Stomach (tissue), 9 donors: Measurements from ENCODE around the gene MED15. TPM values are rescaled to one million over a fixed set of nuclear protein-coding genes. Genes with fewer than 3 reads are reported as not detected.

Source experiments
- DNase-seq, 2 donors: peaks; one replicate each; pipeline versions ENCODE4 v3.0.0 to v3.0.0-alpha.2; 2013 to 2019
- H3K27ac ChIP-seq, 5 donors: fragments of 200-600 bp in 4 of 5; sonication (generic) in 4 of 5; one replicate each; pipeline ENCODE4 v1.5.1; 2013 to 2019; ENCODE audit warnings: mild to moderate bottlenecking in 1 of 5, moderate library complexity in 1 of 5
- H3K27me3 ChIP-seq, 3 donors: fragments of 200-600 bp; sonication (generic); one replicate each; pipeline ENCODE4 v1.5.1; 2017 to 2019; ENCODE audit warnings: mixed run types in 1 of 3
- H3K36me3 ChIP-seq, 4 donors: fragments of 200-600 bp; sonication (generic); 1 replicate in 3 of 4; 2 replicates in 1 of 4; pipeline ENCODE4 v1.5.1; 2016 to 2019
- H3K4me1 ChIP-seq, 4 donors: fragments of 200-600 bp; sonication (generic); one replicate each; pipeline ENCODE4 v1.5.1; 2016 to 2019
- H3K4me3 ChIP-seq, 4 donors: fragments of 200-600 bp; sonication (generic) in 3 of 4; one replicate each; pipeline ENCODE4 v1.5.1; 2016 to 2019; ENCODE audit warnings: mild to moderate bottlenecking in 1 of 4
- H3K9me3 ChIP-seq, 4 donors: fragments of 200-600 bp; sonication (generic); one replicate each; pipeline ENCODE4 v1.5.1; 2016 to 2019
- EP300 ChIP-seq: sonication (generic); formaldehyde crosslinking; IDR thresholded peaks from one replicate; pipeline ENCODE4 v1.6.1; 2017; ENCODE audit warnings: antibody characterized with exemption
- POLR2A ChIP-seq, 4 donors: fragments of 450-650 bp; IDR thresholded peaks; one replicate each; pipeline ENCODE4 v1.6.1; 2016; ENCODE audit warnings: antibody characterized with exemption in 4 of 4, control low read depth in 2 of 4, mild to moderate bottlenecking in 1 of 4, moderate library complexity in 1 of 4
- POLR2AphosphoS5 ChIP-seq, 3 donors: sonication (generic); formaldehyde crosslinking; IDR thresholded peaks; one replicate each; pipeline ENCODE4 v1.6.1; 2016; ENCODE audit warnings: antibody characterized with exemption in 3 of 3
- WGBS, 5 donors: extraction: QIAGEN DNeasy Blood & Tissue Kit in 3 of 5; methylation state at CpG; one replicate each; pipeline versions ENCODE4 v1.1.5 to v1.1.7; 2013 to 2018; 5-methylcytosine and 5-hydroxymethylcytosine counted together
- intact Hi-C: fragments of 100-400 bp; cut with DNase I; formaldehyde crosslinking; loops from one replicate; pipeline ENCODE4 v1.15.1; 2023; ENCODE audit warnings: low total_unique reads
- polyA plus RNA-seq, 3 donors: library from polyadenylated mRNA; stranded (reverse); fragments of 200-250 nt; gene quantifications; one replicate each; pipeline ENCODE4 v1.2.3, GENCODE V29; 2013
- total RNA-seq, 5 donors: library from RNA; depleted of rRNA; stranded (reverse); fragments of >200 nt; gene quantifications; one replicate each; pipeline versions ENCODE4 v1.1.0 to v1.2.3, GENCODE V29; 2014 to 2016
- TF ChIP-seq, protein P1 (sequence below), 7 experiments: fragments of 450-650 bp in 4 of 7; fragments of 200-600 bp in 3 of 7; sonication (generic) in 3 of 7; IDR thresholded peaks; one replicate each; pipeline ENCODE4 v1.5.1; 2016 to 2019; ENCODE audit warnings: antibody characterized with exemption in 7 of 7, control low read depth in 2 of 7, mild to moderate bottlenecking in 1 of 7
- donor health status: healthy with polysubstance abuse.
- donor health status: Bipolar disorder and iron deficiency.
- donor health status: healthy.

Gene MED15
- total and polyA plus RNA-seq, 8 donors = 28.3 to 289 (median 69.6) TPM

GRCh38 chr22:20554824-20555223 lies 47.4 kb downstream of the MED15 start:
- no peak for DNase-seq
- H3K27ac ChIP-seq = peak overlapping the region in 2 of 5 donors; percentile 84 to 88
- H3K27me3 ChIP-seq = no peaks in the 10 kb centered on the region
- peaks cover 60 to 77% (median 66%) of the 10 kb centered on the region in 4 donors for H3K4me1 ChIP-seq
- TF ChIP-seq, protein P1, sequence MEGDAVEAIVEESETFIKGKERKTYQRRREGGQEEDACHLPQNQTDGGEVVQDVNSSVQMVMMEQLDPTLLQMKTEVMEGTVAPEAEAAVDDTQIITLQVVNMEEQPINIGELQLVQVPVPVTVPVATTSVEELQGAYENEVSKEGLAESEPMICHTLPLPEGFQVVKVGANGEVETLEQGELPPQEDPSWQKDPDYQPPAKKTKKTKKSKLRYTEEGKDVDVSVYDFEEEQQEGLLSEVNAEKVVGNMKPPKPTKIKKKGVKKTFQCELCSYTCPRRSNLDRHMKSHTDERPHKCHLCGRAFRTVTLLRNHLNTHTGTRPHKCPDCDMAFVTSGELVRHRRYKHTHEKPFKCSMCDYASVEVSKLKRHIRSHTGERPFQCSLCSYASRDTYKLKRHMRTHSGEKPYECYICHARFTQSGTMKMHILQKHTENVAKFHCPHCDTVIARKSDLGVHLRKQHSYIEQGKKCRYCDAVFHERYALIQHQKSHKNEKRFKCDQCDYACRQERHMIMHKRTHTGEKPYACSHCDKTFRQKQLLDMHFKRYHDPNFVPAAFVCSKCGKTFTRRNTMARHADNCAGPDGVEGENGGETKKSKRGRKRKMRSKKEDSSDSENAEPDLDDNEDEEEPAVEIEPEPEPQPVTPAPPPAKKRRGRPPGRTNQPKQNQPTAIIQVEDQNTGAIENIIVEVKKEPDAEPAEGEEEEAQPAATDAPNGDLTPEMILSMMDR (IDR thresholded peaks at IDR 0.05) = no peak
- TF ChIP-seq POLR2A (IDR thresholded peaks at IDR 0.05) (no peak), EP300 (no peak), POLR2AphosphoS5 (IDR thresholded peaks at IDR 0.05) (no peak)
- no peaks in the 10 kb centered on the region for H3K9me3 ChIP-seq
- peaks cover 36 to 80% (median 74%) of the 10 kb centered on the region in 4 donors for H3K36me3 ChIP-seq
- 93 to 97% (median 96%) methylated on average over 5 to 14 of the region's 14 CpGs for WGBS, 5 donors
- no peak overlapping the region for H3K4me3 ChIP-seq
- intact Hi-C loops = loop anchor here (10.0 kb wide), 1 partner anchor 50 kb away; the partner anchor contains the start of gene MED15

DNA sequence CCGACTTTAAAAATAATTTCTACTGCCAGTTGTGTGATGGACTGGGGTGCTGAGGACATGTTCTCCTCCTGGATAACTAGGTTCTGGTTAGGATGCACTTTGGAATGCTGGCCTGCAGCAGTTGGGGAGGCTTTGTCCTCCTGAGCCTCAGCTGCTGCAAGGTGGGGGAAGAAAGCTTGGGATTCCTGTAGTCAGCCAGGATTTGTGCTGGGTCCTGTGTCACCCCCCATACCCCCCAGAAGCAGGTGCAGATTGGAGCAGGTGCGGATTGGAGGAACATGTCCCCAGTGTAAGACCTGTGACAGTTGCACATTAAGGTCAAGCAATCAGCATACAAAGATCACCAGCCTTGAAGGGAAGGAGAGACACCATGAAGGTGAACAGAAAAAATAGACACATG lies 51.1 kb downstream of the MED15 start:
- H3K27me3 ChIP-seq = no peaks in the 10 kb centered on the region
- 89 to 100% (median 97%) methylated on average over 2 of the region's 2 CpGs for WGBS, 5 donors
- H3K36me3 ChIP-seq = peaks cover 28 to 96% (median 88%) of the 10 kb centered on the region in 4 donors
- no peak for DNase-seq
- H3K27ac ChIP-seq = no peak overlapping the region
- TF ChIP-seq, protein P1 (IDR thresholded peaks at IDR 0.05) = no peak
- TF ChIP-seq POLR2A (IDR thresholded peaks at IDR 0.05) = no peak
- H3K4me3 ChIP-seq = no peak overlapping the region
- intact Hi-C loops = loop anchor here (10.0 kb wide), 1 partner anchor 54 kb away; the partner anchor contains the start of gene MED15
- peaks cover 23 to 40% (median 30%) of the 10 kb centered on the region in 4 donors for H3K4me1 ChIP-seq
- H3K9me3 ChIP-seq = no peaks in the 10 kb centered on the region

- 84 to 98% (median 88%) methylated on average over 4 of the region's 4 CpGs for WGBS, 5 donors
- Histone ChIP-seq H3K4me3 (no peak overlapping the region), H3K27me3 (no peaks in the 10 kb centered on the region), H3K27ac (no peak overlapping the region), H3K9me3 (no peaks in the 10 kb centered on the region), H3K36me3 (peaks cover 22 to 90% (median 84%) of the 10 kb centered on the region in 4 donors), H3K4me1 (peaks cover 15 to 38% (median 26%) of the 10 kb centered on the region in 4 donors)
- intact Hi-C loops = loop anchor here (10.0 kb wide), 1 partner anchor 54 kb away; the partner anchor contains the start of gene MED15
- no peak for DNase-seq
- TF ChIP-seq POLR2AphosphoS5 (IDR thresholded peaks at IDR 0.05) (no peak), POLR2A (IDR thresholded peaks at IDR 0.05) (no peak), EP300 (no peak)
- TF ChIP-seq, protein P1 (IDR thresholded peaks at IDR 0.05) = no peak
These were observed 51.9 kb downstream of the MED15 start for GRCh38 chr22:20559174-20559760.

- no peaks in the 10 kb centered on the region for H3K9me3 ChIP-seq
- H3K4me1 ChIP-seq = peaks cover 10 to 32% (median 18%) of the 10 kb centered on the region in 4 donors
- DNase-seq = no peak
- H3K4me3 ChIP-seq = no peak overlapping the region
- H3K27me3 ChIP-seq = no peaks in the 10 kb centered on the region
- H3K36me3 ChIP-seq = peaks cover 24 to 90% (median 84%) of the 10 kb centered on the region in 4 donors
- H3K27ac ChIP-seq = no peak overlapping the region
- WGBS, 5 donors = 93 to 99% (median 98%) methylated on average over 3 of the region's 3 CpGs
- TF ChIP-seq EP300 (no peak), POLR2A (IDR thresholded peaks at IDR 0.05) (no peak), POLR2AphosphoS5 (IDR thresholded peaks at IDR 0.05) (no peak)
- TF ChIP-seq, protein P1 (IDR thresholded peaks at IDR 0.05) = no peak
- intact Hi-C loops = no loop called here
These were observed 53.3 kb downstream of the MED15 start for GRCh38 chr22:20560716-20561115.
